ENCODE data around the gene COQ10B.

DNA sequence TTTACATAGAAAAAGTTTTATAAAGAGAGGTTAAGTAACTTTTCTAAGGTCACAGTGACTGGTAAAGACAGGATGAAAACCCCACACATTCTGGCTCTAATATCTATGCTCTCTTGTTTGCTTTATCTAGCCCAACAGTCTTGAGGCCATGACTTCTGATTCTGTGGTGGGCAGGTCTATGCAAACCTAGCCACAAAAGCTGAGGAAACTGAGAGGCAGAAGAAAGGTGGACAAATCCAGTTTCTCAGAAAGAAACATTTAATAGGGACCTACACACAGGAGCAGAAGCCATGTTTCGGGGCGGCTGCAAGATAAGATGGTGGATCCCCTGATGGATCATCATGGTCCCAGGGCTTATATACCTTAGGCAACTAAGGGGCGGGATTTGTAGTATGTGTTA is 24.4 kb downstream of the COQ10B start:
- TF ChIP-seq CTCF (IDR thresholded peaks at IDR 0.05): no peak
- no peak for TF ChIP-seq POLR2A (IDR thresholded peaks at IDR 0.05)
